Measurements from ENCODE around the gene MRPL17. TPM values are rescaled to one million over a fixed set of nuclear protein-coding genes. Genes with fewer than 3 reads are reported as not detected.

Gene MRPL17
- polyA plus RNA-seq, 1 donor (not counting 4 experiments of a cell fraction or from before 2014, with no cell fraction given) = 96.3 TPM

GRCh38 chr11:6642957-6643356 is 40.2 kb downstream of the MRPL17 start:
- Histone ChIP-seq H3K9me1 (ENCODE audit: control insufficient read depth, extremely low read depth, insufficient read depth, low read length) (no peaks in the 10 kb centered on the region), H3K9me3 (ENCODE audit: control insufficient read depth, low read depth, low read length) (no peaks in the 10 kb centered on the region), H3K4me2 (ENCODE audit: control insufficient read depth, extremely low read depth, insufficient read depth, low read depth, low read length) (no peak overlapping the region), H3K79me2 (ENCODE audit: control insufficient read depth, insufficient read depth, low read length) (no peaks in the 10 kb centered on the region), H3K4me1 (ENCODE audit: control insufficient read depth, extremely low read depth, insufficient read depth, low read length) (no peaks in the 10 kb centered on the region), H3K27me3 (ENCODE audit: control insufficient read depth, extremely low read depth, insufficient read depth, low read length) (no peaks in the 10 kb centered on the region), H3K9ac (ENCODE audit: control insufficient read depth, extremely low read depth, insufficient read depth, low read length) (no peak overlapping the region), H3K36me3 (ENCODE audit: control insufficient read depth in 2 of 2, extremely low read depth in 1 of 2, insufficient read depth in 2 of 2, low read length in 2 of 2) (no peaks in the 10 kb centered on the region), H3K27ac (ENCODE audit: control insufficient read depth, insufficient read depth, low read length) (no peak overlapping the region), H3K4me3 (ENCODE audit: control insufficient read depth in 2 of 3, extremely low read depth in 1 of 3, insufficient read depth in 2 of 3, low read depth in 1 of 3, low read length in 3 of 3) (no peak overlapping the region), H4K20me1 (ENCODE audit: control insufficient read depth, extremely low read depth, insufficient read depth, low read length) (no peaks in the 10 kb centered on the region), H2AFZ (ENCODE audit: control insufficient read depth, low read length) (no peak overlapping the region)
- TF ChIP-seq EZH2 (IDR thresholded peaks at IDR 0.05; ENCODE audit: low read length) (no peak), CTCF (optimal IDR thresholded peaks at IDR 0.05 in 1 of 3, IDR thresholded peaks at IDR 0.05 in 1 of 3, conservative IDR thresholded peaks at IDR 0.05 in 1 of 3; ENCODE audit: extremely low read depth in 1 of 3, insufficient read depth in 2 of 3, low read length in 3 of 3) (no peak)
- FAIRE-seq (no peak), DNase-seq (ENCODE audit: low read depth, low spot score) (no peak)
- dilution Hi-C loops (cut with MboI; ENCODE audit: extremely low pct_ligation_motif_present, low sequenced_read_pairs) = no loop called here

GRCh38 chr11:6640985-6641701 is 42.0 kb downstream of the MRPL17 start:
- Histone ChIP-seq H3K27ac (ENCODE audit: control insufficient read depth, insufficient read depth, low read length) (no peak overlapping the region), H3K9ac (ENCODE audit: control insufficient read depth, extremely low read depth, insufficient read depth, low read length) (no peak overlapping the region), H3K79me2 (ENCODE audit: control insufficient read depth, insufficient read depth, low read length) (no peaks in the 10 kb centered on the region), H3K27me3 (ENCODE audit: control insufficient read depth, extremely low read depth, insufficient read depth, low read length) (no peaks in the 10 kb centered on the region), H3K4me1 (ENCODE audit: control insufficient read depth, extremely low read depth, insufficient read depth, low read length) (no peaks in the 10 kb centered on the region), H3K4me3 (ENCODE audit: control insufficient read depth in 2 of 3, extremely low read depth in 1 of 3, insufficient read depth in 2 of 3, low read depth in 1 of 3, low read length in 3 of 3) (no peak overlapping the region), H3K9me1 (ENCODE audit: control insufficient read depth, extremely low read depth, insufficient read depth, low read length) (no peaks in the 10 kb centered on the region), H3K36me3 (ENCODE audit: control insufficient read depth in 2 of 2, extremely low read depth in 1 of 2, insufficient read depth in 2 of 2, low read length in 2 of 2) (no peaks in the 10 kb centered on the region), H3K4me2 (ENCODE audit: control insufficient read depth, extremely low read depth, insufficient read depth, low read depth, low read length) (no peak overlapping the region), H2AFZ (ENCODE audit: control insufficient read depth, low read length) (no peak overlapping the region), H4K20me1 (ENCODE audit: control insufficient read depth, extremely low read depth, insufficient read depth, low read length) (no peaks in the 10 kb centered on the region), H3K9me3 (ENCODE audit: control insufficient read depth, low read depth, low read length) (no peaks in the 10 kb centered on the region)
- FAIRE-seq = no peak
- dilution Hi-C loops (cut with MboI; ENCODE audit: extremely low pct_ligation_motif_present, low sequenced_read_pairs) = no loop called here
- TF ChIP-seq EZH2 (IDR thresholded peaks at IDR 0.05; ENCODE audit: low read length) (no peak), CTCF (optimal IDR thresholded peaks at IDR 0.05 in 1 of 3, IDR thresholded peaks at IDR 0.05 in 1 of 3, conservative IDR thresholded peaks at IDR 0.05 in 1 of 3; ENCODE audit: extremely low read depth in 1 of 3, insufficient read depth in 2 of 3, low read length in 3 of 3) (no peak)
- DNase-seq (ENCODE audit: low read depth, low spot score) = no peak

Measured in keratinocyte (primary cell).